ENCODE data around the gene CCDC187. TPM values are rescaled to one million over a fixed set of nuclear protein-coding genes. Genes with fewer than 3 reads are reported as not detected.
"Not testable (repeated sequence)": the region's sequence is repeated elsewhere in the genome, so short reads cannot be mapped to it uniquely, and the experiment has no call there.

CCDC187 gene
- total and polyA plus RNA-seq, 4 experiments from 2014 or later = not detected

DNA sequence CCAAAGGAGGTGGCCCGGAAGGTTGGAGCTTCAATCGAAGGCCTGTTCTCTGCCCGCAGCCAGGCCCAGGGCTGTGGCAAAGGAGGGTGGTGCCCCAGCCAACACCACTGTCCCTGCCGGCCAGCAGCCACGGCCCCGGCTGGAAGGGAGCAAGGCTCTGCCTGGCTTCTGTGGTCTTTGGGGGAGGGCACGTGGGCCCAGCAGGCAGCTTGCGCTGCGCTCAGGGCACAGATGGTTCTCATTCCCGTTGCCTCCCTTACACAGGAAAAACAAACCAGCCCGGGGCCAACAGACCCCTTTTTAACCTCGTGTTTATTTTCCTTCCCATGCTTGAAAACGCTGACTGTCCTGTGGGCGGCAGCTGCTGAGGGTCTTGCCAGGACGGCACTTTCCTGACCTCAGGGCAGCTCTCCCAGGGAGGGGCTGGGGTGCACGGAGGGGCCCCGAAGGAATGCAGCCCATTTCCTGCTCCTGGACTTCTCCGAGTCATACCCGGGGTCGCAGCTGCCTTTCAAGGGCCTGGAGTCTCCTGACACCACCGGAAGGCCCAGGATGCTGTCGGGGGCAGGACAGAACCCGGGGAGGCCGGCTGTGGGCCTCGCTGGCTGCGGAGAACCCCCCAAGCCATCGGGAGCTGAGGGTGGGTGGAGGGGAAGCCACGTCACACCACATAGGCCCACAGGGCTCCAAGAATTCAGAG lies 22.3 kb upstream of the CCDC187 start:
- no peak overlapping the region for H3K27ac ChIP-seq (ENCODE audit: low read depth, low read length)
- peaks cover 16% of the 10 kb centered on the region for H3K4me1 ChIP-seq (ENCODE audit: insufficient read depth, low read length)
- peak overlapping the region in 3 of 8 donors; percentile 36 to 72 (median 68) for H3K4me3 Mint-ChIP-seq
- H3K36me3 Mint-ChIP-seq = no peaks in the 10 kb centered on the region
- H3K9me3 Mint-ChIP-seq = no peaks in the 10 kb centered on the region
- no peaks in the 10 kb centered on the region for H3K27me3 Mint-ChIP-seq
- CTCF ChIA-PET (ENCODE audit: partially characterized antibody) = interaction anchor here (1.6 kb wide), 1 partner anchor 13 kb away, joined by 4 read pairs; no protein-coding TSS in a partner anchor
- H3K36me3 ChIP-seq (ENCODE audit: insufficient read depth, low read length) = no peaks in the 10 kb centered on the region
- H3K9me3 ChIP-seq (ENCODE audit: control insufficient read depth in 1 of 2, low read length in 2 of 2) = no peaks in the 10 kb centered on the region
- POLR2A ChIA-PET (ENCODE audit: partially characterized antibody) = interaction anchor here (1.8 kb wide), 1 partner anchor 37 kb away, joined by 5 read pairs; the partner anchor contains the start of gene DNLZ
- peaks cover 0 to 8% (median 4%) of the 10 kb centered on the region in 4 donors for H3K4me1 Mint-ChIP-seq
- intact Hi-C loops (cut with micrococcal nuclease) = no loop called here
- H3K4me3 ChIP-seq (ENCODE audit: low read length in 2 of 2) = no peak overlapping the region
- H3K27ac Mint-ChIP-seq = no peak overlapping the region
- H3K27me3 ChIP-seq (ENCODE audit: insufficient read depth, low read length) = no peaks in the 10 kb centered on the region
- peak in 1 of 5 donors; percentile 33 for DNase-seq

DNA sequence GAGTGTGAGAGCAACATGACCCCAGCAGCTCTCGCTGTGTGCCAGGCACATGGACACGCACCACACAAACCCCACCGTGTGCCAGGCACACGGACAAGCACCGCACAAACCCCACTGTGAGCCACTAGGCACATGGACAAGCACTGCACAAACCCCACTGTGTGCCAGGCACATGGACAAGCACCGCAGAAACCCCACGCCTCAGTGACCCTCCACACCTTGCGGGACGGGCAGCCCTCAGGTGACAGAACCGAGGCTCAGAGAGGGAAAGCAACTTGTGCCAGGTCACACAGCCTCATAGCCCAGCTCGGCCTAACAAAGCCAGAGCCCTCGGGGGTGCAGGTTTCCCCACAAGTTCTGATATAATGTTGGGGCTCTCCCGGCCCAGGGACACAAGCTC lies 21.5 kb upstream of the CCDC187 start:
- Mint-ChIP-seq H3K9me3 (peaks cover 0 to 2% (median 0%) of the 10 kb centered on the region in 8 donors), H3K27me3 (no peaks in the 10 kb centered on the region), H3K4me1 (peaks cover 0 to 8% (median 4%) of the 10 kb centered on the region in 4 donors), H3K36me3 (no peaks in the 10 kb centered on the region), H3K27ac (no peak overlapping the region), H3K4me3 (peak overlapping the region in 2 of 8 donors; percentile 17 to 31)
- DNase-seq = no peak
- Histone ChIP-seq H3K36me3 (ENCODE audit: insufficient read depth, low read length) (no peaks in the 10 kb centered on the region), H3K9me3 (ENCODE audit: control insufficient read depth in 1 of 2, low read length in 2 of 2) (no peaks in the 10 kb centered on the region), H3K4me1 (ENCODE audit: insufficient read depth, low read length) (peaks cover 16% of the 10 kb centered on the region), H3K27ac (ENCODE audit: low read depth, low read length) (no peak overlapping the region), H3K4me3 (ENCODE audit: low read length in 2 of 2) (no peak overlapping the region), H3K27me3 (ENCODE audit: insufficient read depth, low read length) (no peaks in the 10 kb centered on the region)
- intact Hi-C loops (cut with micrococcal nuclease) = no loop called here
- POLR2A ChIA-PET (ENCODE audit: partially characterized antibody) = interaction anchor here (1.8 kb wide), 1 partner anchor 38 kb away, joined by 5 read pairs; the partner anchor contains the start of gene DNLZ
- CTCF ChIA-PET (ENCODE audit: partially characterized antibody) = no interaction called here

DNA sequence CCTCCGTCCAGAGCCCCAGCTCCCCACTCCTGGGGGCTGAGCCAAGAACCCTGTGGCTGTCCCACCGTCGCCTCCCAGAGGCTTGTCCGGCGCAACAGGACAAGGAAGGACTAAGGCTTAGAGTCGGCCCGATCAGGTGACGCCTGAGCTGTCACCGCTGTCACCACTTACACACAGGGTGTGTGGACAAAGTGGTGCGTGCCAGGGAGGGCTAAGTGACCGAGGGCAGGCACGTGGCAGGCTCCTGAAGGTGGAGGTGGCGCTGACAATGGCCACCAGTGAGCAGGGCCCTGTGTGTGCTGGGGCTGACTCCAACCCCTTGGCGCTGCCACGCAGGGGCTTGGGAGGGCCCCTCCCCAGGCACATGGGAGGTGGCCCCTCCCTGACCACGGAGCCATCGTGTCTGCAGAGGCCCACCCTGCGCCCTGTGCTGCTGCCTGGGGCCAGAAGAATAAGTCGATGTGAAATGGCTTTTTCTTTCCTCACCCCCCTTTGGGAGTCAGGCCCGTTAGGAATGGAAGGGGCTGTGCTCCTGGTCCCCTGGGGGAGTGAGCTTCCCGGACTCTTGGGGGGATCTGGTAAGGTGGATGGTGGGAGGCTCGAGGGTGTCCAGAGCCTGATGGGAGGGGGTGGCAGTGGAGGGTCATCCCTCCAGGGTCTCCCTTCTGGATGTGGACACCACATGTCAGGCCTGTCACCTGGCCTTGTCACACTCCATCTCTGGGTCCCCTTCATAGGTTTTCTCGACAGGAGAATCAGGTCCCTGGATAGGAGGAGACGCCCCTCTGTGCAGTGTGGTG lies 20.8 kb upstream of the CCDC187 start:
- no peaks in the 10 kb centered on the region for H3K9me3 ChIP-seq (ENCODE audit: control insufficient read depth in 1 of 2, low read length in 2 of 2)
- H3K27ac ChIP-seq (ENCODE audit: low read depth, low read length) = no peak overlapping the region
- H3K4me3 ChIP-seq (ENCODE audit: low read length in 2 of 2) = no peak overlapping the region
- peaks cover 0 to 2% (median 0%) of the 10 kb centered on the region in 8 donors for H3K9me3 Mint-ChIP-seq
- peak overlapping the region in 1 of 8 donors; percentile 42 for H3K4me3 Mint-ChIP-seq
- H3K4me1 ChIP-seq (ENCODE audit: insufficient read depth, low read length) = peaks cover 16% of the 10 kb centered on the region
- DNase-seq = peak in 1 of 5 donors; percentile 19
- ChIA-PET CTCF (ENCODE audit: partially characterized antibody) (no interaction called here), POLR2A (ENCODE audit: partially characterized antibody) (no interaction called here)
- no peaks in the 10 kb centered on the region for H3K36me3 Mint-ChIP-seq
- H3K27me3 ChIP-seq (ENCODE audit: insufficient read depth, low read length) = no peaks in the 10 kb centered on the region
- no peaks in the 10 kb centered on the region for H3K27me3 Mint-ChIP-seq
- H3K4me1 Mint-ChIP-seq = peaks cover 0 to 8% (median 4%) of the 10 kb centered on the region in 4 donors
- H3K36me3 ChIP-seq (ENCODE audit: insufficient read depth, low read length) = no peaks in the 10 kb centered on the region
- H3K27ac Mint-ChIP-seq = no peak overlapping the region
- intact Hi-C loops (cut with micrococcal nuclease) = no loop called here

DNA sequence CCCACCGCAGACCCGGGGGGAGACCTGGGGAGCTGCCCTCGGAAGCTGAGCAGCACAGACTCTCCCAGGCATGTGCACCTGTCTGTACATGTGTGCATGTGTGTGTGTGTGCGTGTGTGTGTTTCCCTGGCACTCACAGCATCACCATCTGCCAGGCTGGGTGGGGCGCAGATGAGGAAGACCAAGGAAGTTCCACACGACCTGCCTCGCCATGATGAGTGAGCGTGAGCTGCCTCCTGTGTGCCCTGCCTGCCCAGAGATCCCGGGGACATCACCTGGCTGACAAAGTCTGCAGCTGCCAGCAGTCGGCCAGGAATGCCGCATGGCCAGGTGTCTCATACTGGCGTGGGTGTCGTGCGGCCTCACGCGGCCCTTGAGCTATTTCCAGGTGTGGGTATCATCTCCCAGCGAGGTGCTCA lies 19.5 kb upstream of the CCDC187 start:
- Mint-ChIP-seq H3K9me3 (peaks cover 0 to 2% (median 0%) of the 10 kb centered on the region in 8 donors), H3K4me1 (peaks cover 0 to 2% (median under 1%) of the 10 kb centered on the region in 4 donors)
- POLR2A ChIA-PET (ENCODE audit: partially characterized antibody) = no interaction called here

DNA sequence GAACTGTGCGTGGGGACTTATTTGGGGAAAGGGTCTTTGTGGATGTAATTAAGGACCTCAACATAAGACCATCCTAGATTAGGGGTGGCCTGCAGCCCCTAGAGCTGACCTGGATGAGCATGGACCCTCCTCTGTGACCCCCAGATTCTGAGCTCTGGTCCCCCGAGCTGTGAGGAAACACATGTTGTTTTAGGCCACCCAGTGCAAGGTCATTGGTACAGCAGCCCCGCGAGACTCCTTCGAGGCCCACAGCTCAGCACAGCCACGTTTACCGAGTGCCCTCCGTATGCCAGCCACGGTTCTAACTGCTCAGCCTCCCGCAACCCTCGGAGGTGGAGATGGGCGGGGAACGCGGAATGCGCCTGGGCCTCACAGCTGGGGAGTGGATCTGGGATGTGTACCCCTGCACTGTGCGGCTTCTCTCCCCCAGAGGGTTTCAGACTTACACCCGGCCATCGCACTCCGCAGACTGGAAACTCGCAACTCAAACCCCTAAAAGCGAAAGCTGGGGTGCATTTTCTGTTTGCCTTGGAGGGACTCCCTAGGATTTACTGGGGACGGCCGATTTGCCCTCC lies 18.9 kb upstream of the CCDC187 start:
- no peaks in the 10 kb centered on the region for H3K36me3 Mint-ChIP-seq
- no peak overlapping the region for H3K27ac Mint-ChIP-seq
- CTCF ChIA-PET (ENCODE audit: partially characterized antibody) = no interaction called here

More for the DNA sequence above, 19.5 kb upstream of the CCDC187 start:
- H3K36me3 Mint-ChIP-seq = no peaks in the 10 kb centered on the region
- H3K4me1 ChIP-seq (ENCODE audit: insufficient read depth, low read length) = peaks cover 8% of the 10 kb centered on the region
- peak overlapping the region in 1 of 8 donors; percentile 25 for H3K4me3 Mint-ChIP-seq
- intact Hi-C loops (cut with micrococcal nuclease) = no loop called here
- no peak overlapping the region for H3K27ac Mint-ChIP-seq
- no peaks in the 10 kb centered on the region for H3K36me3 ChIP-seq (ENCODE audit: insufficient read depth, low read length)
- no peak overlapping the region for H3K27ac ChIP-seq (ENCODE audit: low read depth, low read length)
- H3K9me3 ChIP-seq (ENCODE audit: control insufficient read depth in 1 of 2, low read length in 2 of 2) = no peaks in the 10 kb centered on the region
- no peaks in the 10 kb centered on the region for H3K27me3 Mint-ChIP-seq
- CTCF ChIA-PET (ENCODE audit: partially characterized antibody) = no interaction called here
- no peaks in the 10 kb centered on the region for H3K27me3 ChIP-seq (ENCODE audit: insufficient read depth, low read length)
- no peak for DNase-seq
- no peak overlapping the region for H3K4me3 ChIP-seq (ENCODE audit: low read length in 2 of 2)

DNA sequence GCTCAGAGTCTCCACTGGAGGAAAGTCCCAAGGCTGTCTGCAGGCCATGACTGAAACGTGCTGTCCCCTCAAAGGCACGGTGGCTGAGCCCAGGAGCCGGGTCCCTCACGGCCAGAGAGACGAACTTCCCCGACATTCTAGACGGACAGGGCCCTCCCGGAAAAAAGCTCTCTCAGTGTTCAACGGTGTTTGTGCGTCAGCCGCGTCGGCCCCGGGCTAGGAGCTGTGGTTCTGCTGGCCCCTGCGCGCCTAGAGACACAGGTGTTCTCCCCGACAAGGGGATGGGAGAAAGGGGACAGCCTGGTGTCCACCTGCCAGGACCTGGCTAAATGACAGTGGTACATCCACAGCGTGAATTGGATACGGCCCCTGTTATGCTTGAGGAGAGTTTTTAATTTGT lies 17.7 kb upstream of the CCDC187 start:
- Histone ChIP-seq H3K4me3 (ENCODE audit: low read length in 2 of 2) (no peak overlapping the region), H3K27ac (ENCODE audit: low read depth, low read length) (no peak overlapping the region), H3K4me1 (ENCODE audit: insufficient read depth, low read length) (no peaks in the 10 kb centered on the region), H3K36me3 (ENCODE audit: insufficient read depth, low read length) (no peaks in the 10 kb centered on the region), H3K27me3 (ENCODE audit: insufficient read depth, low read length) (no peaks in the 10 kb centered on the region), H3K9me3 (ENCODE audit: control insufficient read depth in 1 of 2, low read length in 2 of 2) (no peaks in the 10 kb centered on the region)
- Mint-ChIP-seq H3K27me3 (no peaks in the 10 kb centered on the region), H3K9me3 (peaks cover 0 to 2% (median 0%) of the 10 kb centered on the region in 8 donors), H3K27ac (no peak overlapping the region), H3K36me3 (no peaks in the 10 kb centered on the region), H3K4me1 (peaks cover 0 to 2% (median 0%) of the 10 kb centered on the region in 4 donors), H3K4me3 (no peak overlapping the region)
- peak in 1 of 5 donors; percentile 22 for DNase-seq
- CTCF ChIA-PET (ENCODE audit: partially characterized antibody) = no interaction called here
- POLR2A ChIA-PET (ENCODE audit: partially characterized antibody) = no interaction called here
- intact Hi-C loops (cut with micrococcal nuclease) = no loop called here

More for the DNA sequence above, 18.9 kb upstream of the CCDC187 start:
- no peak overlapping the region for H3K27ac ChIP-seq (ENCODE audit: low read depth, low read length)
- no peaks in the 10 kb centered on the region for H3K36me3 ChIP-seq (ENCODE audit: insufficient read depth, low read length)
- peaks cover 3% of the 10 kb centered on the region for H3K4me1 ChIP-seq (ENCODE audit: insufficient read depth, low read length)
- POLR2A ChIA-PET (ENCODE audit: partially characterized antibody) = no interaction called here
- H3K27me3 Mint-ChIP-seq = no peaks in the 10 kb centered on the region
- H3K4me1 Mint-ChIP-seq = peaks cover 0 to 2% (median 0%) of the 10 kb centered on the region in 4 donors
- intact Hi-C loops (cut with micrococcal nuclease) = no loop called here
- DNase-seq = no peak
- no peaks in the 10 kb centered on the region for H3K27me3 ChIP-seq (ENCODE audit: insufficient read depth, low read length)
- peaks cover 0 to 2% (median 0%) of the 10 kb centered on the region in 8 donors for H3K9me3 Mint-ChIP-seq
- no peak overlapping the region for H3K4me3 Mint-ChIP-seq
- H3K9me3 ChIP-seq (ENCODE audit: control insufficient read depth in 1 of 2, low read length in 2 of 2) = no peaks in the 10 kb centered on the region
- no peak overlapping the region for H3K4me3 ChIP-seq (ENCODE audit: low read length in 2 of 2)

DNA sequence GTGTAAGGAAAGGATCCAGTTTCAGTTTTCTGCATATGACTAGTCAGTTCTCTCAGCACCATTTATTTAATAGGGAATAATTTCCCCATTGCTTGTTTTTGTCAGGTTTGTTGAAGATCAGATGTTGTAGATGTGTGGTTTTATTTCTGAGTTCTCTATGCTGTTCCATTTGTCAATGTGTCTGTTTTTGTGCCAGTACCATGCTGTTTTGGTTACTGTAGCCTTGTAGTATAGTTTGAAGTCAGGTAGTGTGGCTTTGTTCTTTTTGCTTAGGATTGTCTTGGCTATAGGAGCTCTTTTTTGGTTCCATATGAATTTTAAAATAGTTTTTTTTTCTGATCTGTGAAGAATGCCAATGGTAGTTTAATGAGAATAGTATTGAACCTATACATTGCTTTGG lies 17.1 kb upstream of the CCDC187 start:
- intact Hi-C loops (cut with micrococcal nuclease) = not testable (repeated sequence)

More for the DNA sequence above, 17.1 kb upstream of the CCDC187 start:
- H3K4me3 ChIP-seq (ENCODE audit: low read length in 2 of 2); POLR2A ChIA-PET (ENCODE audit: partially characterized antibody); CTCF ChIA-PET (ENCODE audit: partially characterized antibody); H3K9me3 Mint-ChIP-seq; H3K36me3 Mint-ChIP-seq; H3K36me3 ChIP-seq (ENCODE audit: insufficient read depth, low read length); DNase-seq; H3K4me3 Mint-ChIP-seq; H3K4me1 Mint-ChIP-seq; H3K27ac Mint-ChIP-seq; H3K9me3 ChIP-seq (ENCODE audit: control insufficient read depth in 1 of 2, low read length in 2 of 2); H3K27ac ChIP-seq (ENCODE audit: low read depth, low read length); H3K4me1 ChIP-seq (ENCODE audit: insufficient read depth, low read length); H3K27me3 Mint-ChIP-seq; H3K27me3 ChIP-seq (ENCODE audit: insufficient read depth, low read length): not testable (repeated sequence)

Data from CD4-positive, alpha-beta memory T cell (primary cell).